K562 (cell line): ENCODE measurements around the gene FAM234B. TPM values are rescaled to one million over a fixed set of nuclear protein-coding genes. Genes with fewer than 3 reads are reported as not detected.

Experiments used
- ATAC-seq: fragments of 200-7000 bp; cut with Tn5 transposase; 3 replicates; pipeline ENCODE4 v1.9.1; 2020; ENCODE audit warnings: moderate library complexity
- BruUV-seq: library from RNA; stranded (reverse); fragments of 400-500 nt; replicated peaks from 2 replicates; lab custom pipeline; 2021; lab: Mats Ljungman, UMichigan
- CTCF ChIA-PET: fragments of 300-600 bp; formaldehyde crosslinking; extraction: SDS; loops from one replicate; lab custom pipeline; 2021; ENCODE audit warnings: low intra/inter-chr PET ratio; lab: Yijun Ruan, JAX
- POLR2A ChIA-PET: fragments of 300-600, 350-650 bp; sonication (Branson Sonifier 250); formaldehyde crosslinking; extraction: SDS; loops from one replicate; lab custom pipeline; 2021; ENCODE audit warnings: antibody characterized with exemption, inconsistent platforms; lab: Yijun Ruan, JAX
- DNase-seq, 4 experiments: peaks; one replicate each; pipeline versions ENCODE4 v3.0.0 to v3.0.0-alpha.2; 2011 to 2018; ENCODE audit warnings: low spot score in 3 of 4, mixed read lengths in 3 of 4; ENCODE audit errors: extremely low read depth in 1 of 4
- FAIRE-seq: peaks from 2 replicates; lab custom pipeline; 2011; peaks lifted over from hg19 to GRCh38; lab: Jason Lieb, UNC
- H2AFZ ChIP-seq: 2 replicates; pipeline ENCODE4 v1.6.0; 2011; ENCODE audit warnings: low read depth, low read length, control low read depth, inconsistent platforms
- H3K27ac ChIP-seq: fragments of 200-600 bp; 3 replicates; pipeline ENCODE4 v1.8.0; 2011; ENCODE audit warnings: low read depth, mild to moderate bottlenecking, control low read depth, inconsistent platforms, low read length, moderate library complexity, mixed read lengths; ENCODE audit errors: extremely low read depth
- H3K27me3 ChIP-seq, 2 experiments: fragments of 300-600 bp in 1 of 2; 2 replicates in 1 of 2; 3 replicates in 1 of 2; pipeline versions ENCODE4 v1.6.0 to v1.8.0; 2011; ENCODE audit warnings: inconsistent platforms in 2 of 2, low read length in 2 of 2, mild to moderate bottlenecking in 1 of 2, mixed read lengths in 1 of 2, moderate library complexity in 1 of 2; ENCODE audit not compliant: control insufficient read depth in 2 of 2, insufficient read depth in 2 of 2
- H3K36me3 ChIP-seq: fragments of 300-600 bp; 3 replicates; pipeline ENCODE4 v1.8.0; 2011; ENCODE audit warnings: mild to moderate bottlenecking, low read length, inconsistent platforms; ENCODE audit not compliant: control insufficient read depth, insufficient read depth
- H3K4me1 ChIP-seq, 2 experiments: fragments of 200-600 bp in 1 of 2; replicated peaks in 1 of 2; 2 replicates in 1 of 2; 3 replicates in 1 of 2; pipeline versions ENCODE4 v1.5.1 to v1.8.0; 2011; ENCODE audit warnings: inconsistent platforms in 2 of 2, low read length in 2 of 2, mild to moderate bottlenecking in 1 of 2, mixed read lengths in 1 of 2, moderate library complexity in 1 of 2; ENCODE audit not compliant: control insufficient read depth in 2 of 2, insufficient read depth in 2 of 2
- H3K4me2 ChIP-seq: 2 replicates; pipeline ENCODE4 v1.6.1; 2011; ENCODE audit warnings: low read length, control low read depth, inconsistent platforms, mixed read lengths; ENCODE audit not compliant: insufficient read depth
- H3K4me3 ChIP-seq: fragments of 200-600 bp; sonication (generic), shearing (Covaris generic); 2 replicates; pipeline ENCODE4 v1.5.1; 2016; ENCODE audit warnings: control low read depth, inconsistent platforms
- H3K79me2 ChIP-seq: fragments of 200-600 bp; 3 replicates; pipeline ENCODE4 v1.8.0; 2011; ENCODE audit warnings: low read length, inconsistent platforms; ENCODE audit not compliant: control insufficient read depth, insufficient read depth
- H3K9ac ChIP-seq, 2 experiments: 2 replicates each; pipeline versions ENCODE4 v1.6.0 to v1.6.1; 2011; ENCODE audit warnings: low read depth in 2 of 2, low read length in 2 of 2, control low read depth in 1 of 2, inconsistent platforms in 1 of 2, mild to moderate bottlenecking in 1 of 2, mixed read lengths in 1 of 2; ENCODE audit not compliant: insufficient read depth in 1 of 2
- H3K9me1 ChIP-seq: one replicate; pipeline ENCODE4 v1.6.0; 2011; ENCODE audit warnings: inconsistent platforms, mild to moderate bottlenecking, low read length, moderate library complexity; ENCODE audit not compliant: control insufficient read depth, insufficient read depth
- H3K9me3 ChIP-seq: replicated peaks from 2 replicates; pipeline ENCODE4 v1.5.1; 2011; ENCODE audit warnings: low read depth, low read length, inconsistent platforms; ENCODE audit not compliant: control insufficient read depth, insufficient read depth
- H4K20me1 ChIP-seq: replicated peaks from 2 replicates; pipeline ENCODE4 v1.6.1; 2011; ENCODE audit warnings: low read length, inconsistent platforms, mixed read lengths; ENCODE audit not compliant: control insufficient read depth, insufficient read depth
- CREM ChIP-seq: IDR thresholded peaks from 2 replicates; pipeline ENCODE4 v1.6.1; 2014; ENCODE audit warnings: antibody characterized with exemption, low read depth
- HDAC2 ChIP-seq: fragments of 450-650 bp; IDR thresholded peaks from 2 replicates; pipeline ENCODE4 v1.6.1; 2016; ENCODE audit warnings: mild to moderate bottlenecking
- MGA ChIP-seq: fragments of 450-650 bp; IDR thresholded peaks from 2 replicates; pipeline ENCODE4 v1.6.1; 2016; ENCODE audit warnings: mild to moderate bottlenecking, moderate library complexity
- XRCC5 ChIP-seq: fragments of 200-400 bp; formaldehyde crosslinking; IDR thresholded peaks from 2 replicates; pipeline ENCODE4 v1.6.1; 2017; ENCODE audit warnings: low read depth, mild to moderate bottlenecking, low read length
- ZFP36 ChIP-seq: fragments of 150-350 bp; IDR thresholded peaks from 2 replicates; pipeline ENCODE4 v1.6.1; 2018; ENCODE audit warnings: low read length, low read depth; ENCODE audit not compliant: partially characterized antibody
- ZNF436 ChIP-seq: fragments of 250-450, 450-650 bp; sonication (Bioruptor Pico); formaldehyde crosslinking; IDR thresholded peaks from 2 replicates; pipeline ENCODE4 v1.7.0; 2020; ENCODE audit warnings: mild to moderate bottlenecking
- ZNF444 ChIP-seq: fragments of 250-450 bp; sonication (Bioruptor Pico); IDR thresholded peaks from 2 replicates; pipeline ENCODE4 v1.4.0; 2020; ENCODE audit warnings: mild to moderate bottlenecking, moderate library complexity
- ZNF764 ChIP-seq: fragments of 250-450 bp; sonication (Bioruptor Pico); IDR thresholded peaks from 2 replicates; pipeline ENCODE4 v1.4.0; 2020; ENCODE audit warnings: low read depth, mild to moderate bottlenecking, moderate library complexity
- WGBS: fragments of 100-300 bp; shearing (Covaris generic); methylation state at CpG from one replicate; pipeline ENCODE4 v1.1.6; 2016; ENCODE audit warnings: low coverage, mixed read lengths; ENCODE audit not compliant: insufficient coverage; ENCODE audit errors: missing lambda C conversion rate; 5-methylcytosine and 5-hydroxymethylcytosine counted together
- in situ Hi-C: fragments of 300-500 bp; cut with MboI; formaldehyde crosslinking; loops from 4 replicates; pipeline ENCODE4 v1.15.0; 2018; ENCODE audit warnings: inconsistent platforms, mixed read lengths
- intact Hi-C: fragments of 100-400 bp; cut with micrococcal nuclease; formaldehyde crosslinking; loops from 2 replicates; pipeline ENCODE4 v1.14.2; 2022
- polyA plus RNA-seq, 8 experiments: library from polyadenylated mRNA; depleted of rRNA in 4 of 8; stranded (reverse) in 5 of 8; unstranded in 3 of 8; fragments of >200 nt; fragmentation: Nextera tagmentation in 2 of 8; fragmentation: Illumina TruSeq in 1 of 8; extraction: Ambion mirVana in 2 of 8; extraction: Trizol in 1 of 8; gene quantifications; 2 replicates each; pipeline versions ENCODE4 v1.2.1 to v1.2.3, GENCODE V29; 2011 to 2014; ENCODE audit warnings: inconsistent platforms in 1 of 8, missing spikeins in 1 of 8
- total RNA-seq, 7 experiments: library from RNA; depleted of rRNA in 6 of 7; stranded (reverse); fragments of >200 nt in 6 of 7; fragmentation: Illumina TruSeq in 2 of 7; extraction: Trizol in 2 of 7; gene quantifications; 2 replicates each; pipeline versions ENCODE4 v1.2.1 to v1.2.3, GENCODE V29; 2011 to 2021; ENCODE audit warnings: low replicate concordance in 1 of 7

The FAM234B gene
- total and polyA plus RNA-seq, 9 of the 15 experiments (the other 6 are each of a cell fraction or from before 2014, with no cell fraction given): 1.00 to 4.3 (median 2.0) TPM

GRCh38 chr12:13004361-13004760, 39.8 kb upstream of the FAM234B start:
- Histone ChIP-seq H3K9ac (no peak overlapping the region), H3K9me3 (no peaks in the 10 kb centered on the region), H3K27ac (no peak overlapping the region), H3K4me2 (no peak overlapping the region), H3K4me1 (peaks cover under 1 to 22% of the 10 kb centered on the region in 2 experiments; a peak in 3 of 5 replicates), H3K36me3 (no peaks in the 10 kb centered on the region), H2AFZ (no peak overlapping the region), H3K27me3 (no peaks in the 10 kb centered on the region), H3K4me3 (no peak overlapping the region), H3K9me1 (no peaks in the 10 kb centered on the region), H4K20me1 (no peaks in the 10 kb centered on the region), H3K79me2 (no peaks in the 10 kb centered on the region)
- ChIA-PET POLR2A (interaction anchor here (0.7 kb wide), 1 partner anchor 97 kb away, joined by 4 read pairs; no protein-coding TSS in a partner anchor), CTCF (no interaction called here)
- WGBS: 60% methylated on average over 2 of the region's 3 CpGs
- in situ Hi-C loops: loop anchor here (25.0 kb wide), 1 partner anchor 208 kb away; no protein-coding TSS in a partner anchor
- DNase-seq (no peak), ATAC-seq (no peak), FAIRE-seq (no peak)
- intact Hi-C loops: no loop called here
- BruUV-seq: no TSS peak
- TF ChIP-seq ZNF444 (CRISPR knock-in tag) (no peak), HDAC2 (no peak), ZNF764 (CRISPR knock-in tag) (no peak), MGA (no peak), ZFP36 (no peak), XRCC5 (no peak), ZNF436 (CRISPR knock-in tag) (no peak), CREM (no peak)
